ENCODE data around the gene MRPS31.

MRPS31 gene

GRCh38 chr13:40694426-40694825 lies 76.6 kb downstream of the MRPS31 start:
- TF ChIP-seq CTCF (IDR thresholded peaks at IDR 0.05; ENCODE audit: extremely low read depth, insufficient read depth, missing control alignments), result no peak
- no peak for DNase-seq (ENCODE audit: low spot score)
- in situ Hi-C loops (cut with MboI; ENCODE audit: low pct_unique_long_range_greater_than_20kb, low sequenced_read_pairs, unreplicated experiment), result loop anchor here (25.0 kb wide), 1 partner anchor 1007 kb away; no protein-coding TSS in a partner anchor

- in situ Hi-C loops (cut with MboI; ENCODE audit: low pct_unique_long_range_greater_than_20kb, low sequenced_read_pairs, unreplicated experiment), result loop anchor here (25.0 kb wide), 1 partner anchor 1006 kb away; no protein-coding TSS in a partner anchor
- TF ChIP-seq CTCF (IDR thresholded peaks at IDR 0.05; ENCODE audit: extremely low read depth, insufficient read depth, missing control alignments), result no peak
- no peak for DNase-seq (ENCODE audit: low spot score)
Observed at GRCh38 chr13:40692946-40693345, 78.0 kb downstream of the MRPS31 start.

GRCh38 chr13:40688781-40689180 lies 82.2 kb downstream of the MRPS31 start:
- TF ChIP-seq CTCF (IDR thresholded peaks at IDR 0.05; ENCODE audit: extremely low read depth, insufficient read depth, missing control alignments), result no peak
- in situ Hi-C loops (cut with MboI; ENCODE audit: low pct_unique_long_range_greater_than_20kb, low sequenced_read_pairs, unreplicated experiment), result loop anchor here (10.0 to 25.0 kb wide), 3 partner anchors 624 to 1001 kb away; no protein-coding TSS in a partner anchor
- DNase-seq (ENCODE audit: low spot score), result no peak

GRCh38 chr13:40682449-40683240 lies 88.3 kb downstream of the MRPS31 start:
- peak; percentile 52 for TF ChIP-seq CTCF (IDR thresholded peaks at IDR 0.05; ENCODE audit: extremely low read depth, insufficient read depth, missing control alignments)
- in situ Hi-C loops (cut with MboI; ENCODE audit: low pct_unique_long_range_greater_than_20kb, low sequenced_read_pairs, unreplicated experiment), result loop anchor here (10.0 to 25.0 kb wide), 3 partner anchors 618 to 995 kb away; no protein-coding TSS in a partner anchor
- DNase-seq (ENCODE audit: low spot score), result no peak

GRCh38 chr13:40681341-40682146 lies 89.4 kb downstream of the MRPS31 start:
- no peak for TF ChIP-seq CTCF (IDR thresholded peaks at IDR 0.05; ENCODE audit: extremely low read depth, insufficient read depth, missing control alignments)
- no peak for DNase-seq (ENCODE audit: low spot score)
- in situ Hi-C loops (cut with MboI; ENCODE audit: low pct_unique_long_range_greater_than_20kb, low sequenced_read_pairs, unreplicated experiment), result loop anchor here (10.0 to 25.0 kb wide), 3 partner anchors 617 to 994 kb away; no protein-coding TSS in a partner anchor

- in situ Hi-C loops (cut with MboI; ENCODE audit: low pct_unique_long_range_greater_than_20kb, low sequenced_read_pairs, unreplicated experiment), result loop anchor here (10.0 to 25.0 kb wide), 3 partner anchors 616 to 993 kb away; no protein-coding TSS in a partner anchor
- TF ChIP-seq CTCF (IDR thresholded peaks at IDR 0.05; ENCODE audit: extremely low read depth, insufficient read depth, missing control alignments), result no peak
- no peak for DNase-seq (ENCODE audit: low spot score)
Observed at GRCh38 chr13:40680659-40681323, 90.2 kb downstream of the MRPS31 start.

All from GM13977 (cell line).